CD4-positive, alpha-beta T cell treated with Interleukin-17A for 1 hour (primary cell): ENCODE measurements around the gene MRPS6.
A peak's percentile ranks its signal among the peaks of the same experiment; 100 is the strongest.

ENCODE experiments used
- DNase-seq: peaks from one replicate; pipeline ENCODE4 v3.0.0-alpha.2; 2020

Gene MRPS6

DNA sequence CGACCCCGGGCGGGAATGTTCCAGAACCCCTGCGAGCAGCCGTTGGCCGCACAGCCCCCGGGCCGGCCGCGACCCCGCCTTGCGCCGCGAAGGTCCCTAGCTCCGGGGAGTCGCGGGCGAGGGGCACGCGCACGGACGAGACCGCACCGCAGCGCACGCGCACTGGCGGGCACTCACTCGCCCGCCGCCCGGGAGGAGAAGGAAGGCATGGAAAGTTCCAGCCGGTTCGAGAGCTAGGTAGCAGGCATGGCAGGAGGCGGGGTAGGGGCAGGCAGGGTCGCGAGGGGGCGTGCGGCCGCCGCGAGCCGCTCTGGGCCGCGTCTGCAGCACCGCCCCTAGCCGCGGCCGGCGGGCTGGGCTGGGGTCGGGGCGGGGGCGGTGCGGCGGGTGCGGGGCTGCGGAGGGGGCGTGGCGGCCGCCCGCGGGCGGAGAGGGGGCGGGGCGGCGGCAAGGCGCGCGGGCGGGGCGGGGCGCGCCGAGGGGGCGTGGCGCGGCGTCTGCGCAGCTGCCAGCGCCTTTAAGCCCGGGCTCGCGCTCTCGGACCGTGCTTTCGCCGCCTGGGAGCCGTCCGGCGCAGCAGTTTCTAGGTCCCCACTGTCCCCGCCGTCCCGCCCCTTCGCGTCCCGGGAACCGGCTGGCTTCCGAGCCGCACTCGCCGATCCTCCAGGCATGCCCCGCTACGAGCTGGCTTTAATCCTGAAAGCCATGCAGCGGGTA lies at the start of gene MRPS6, which contains the start of gene SLC5A3:
TSS of gene MRPS6 (plus strand) at position 547 of the 717 bp plus-strand sequence. CDS start at position 670, 123 bp downstream.
TSS of gene SLC5A3 (plus strand) at position 547 of the 717 bp plus-strand sequence. CDS start 21,621 bp downstream, outside the sequence.
- peak; percentile 77 for DNase-seq

DNA sequence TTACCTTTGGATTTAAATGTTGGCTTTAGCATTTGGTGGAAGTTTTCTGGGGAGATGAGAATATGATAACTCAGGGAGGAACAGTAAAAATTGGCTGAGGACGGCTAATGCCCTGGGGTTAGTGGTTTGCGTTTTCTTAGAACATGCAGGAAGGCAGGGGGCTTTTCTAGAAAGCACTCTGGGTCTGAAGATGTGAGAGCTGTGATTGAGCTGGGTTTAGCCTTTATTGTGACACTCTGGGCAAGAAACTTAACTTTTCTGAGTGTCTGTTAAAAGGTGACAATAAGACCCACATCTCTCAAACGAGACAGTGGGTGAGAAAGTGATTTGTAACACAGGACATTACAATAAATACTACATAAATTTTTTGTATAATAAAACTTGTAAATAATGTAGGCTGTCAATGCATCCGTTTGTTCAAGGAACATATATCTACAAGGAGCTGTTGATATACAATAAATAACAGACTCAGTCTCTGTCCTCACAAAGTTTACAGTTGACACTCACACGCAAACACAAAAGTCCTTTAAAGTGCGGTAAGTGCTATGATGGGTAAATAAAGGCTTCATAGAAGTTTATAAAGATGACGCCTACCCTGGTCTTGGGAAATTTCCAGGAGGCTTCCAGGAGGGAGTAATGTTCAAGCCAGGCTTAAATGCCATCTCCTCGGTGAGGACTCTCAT lies 49.5 kb upstream of the MRPS6 start:
- no peak for DNase-seq

DNA sequence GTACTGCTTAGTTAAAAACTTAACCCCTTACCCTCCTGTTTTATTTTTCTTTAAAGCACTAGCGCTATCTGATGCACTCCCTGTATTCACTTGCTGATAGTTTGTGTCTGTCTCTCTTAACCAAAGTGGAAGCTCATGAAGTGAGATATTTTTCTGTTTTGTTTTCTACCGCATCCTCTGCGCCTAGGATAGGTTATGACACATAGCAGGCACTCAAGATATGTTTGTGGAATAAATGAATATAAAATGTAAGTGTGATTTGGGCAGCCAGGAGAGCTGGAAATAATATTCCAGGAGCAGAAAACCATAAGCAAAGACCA lies 49.0 kb upstream of the MRPS6 start:
- no peak for DNase-seq

DNA sequence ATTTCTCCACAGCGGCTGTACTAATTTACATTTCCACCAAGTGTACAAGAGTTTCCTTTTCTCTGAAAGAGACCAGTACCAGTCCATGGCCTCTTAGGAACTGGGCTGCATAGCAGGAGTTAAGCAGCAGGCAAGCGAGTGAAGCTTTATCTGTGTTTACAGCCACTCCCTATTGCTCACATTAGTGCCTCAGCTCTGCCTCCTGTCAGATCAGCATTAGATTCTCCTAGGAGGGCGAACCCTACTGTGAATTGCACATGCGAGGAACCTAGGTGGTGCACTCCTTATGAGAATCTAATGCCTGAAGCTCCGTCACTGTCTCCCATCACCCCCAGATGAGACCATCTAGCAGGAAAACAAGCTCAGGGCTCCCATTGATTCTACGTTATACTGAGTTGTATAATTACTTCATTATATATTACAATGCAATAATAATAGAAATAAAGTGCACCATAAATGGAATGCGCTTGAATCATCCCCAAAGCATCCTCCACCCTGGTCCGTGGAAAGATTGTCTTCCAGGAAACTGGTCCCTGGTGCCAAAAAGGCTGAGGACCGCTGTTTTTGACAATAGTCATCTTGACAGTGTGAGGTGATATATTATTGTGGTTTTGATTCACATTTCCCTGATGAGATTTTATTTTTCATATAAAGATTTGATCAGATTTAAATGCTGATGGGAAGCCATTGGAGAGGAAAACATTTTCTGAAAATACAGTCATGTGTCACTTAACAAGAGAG lies 45.5 kb upstream of the MRPS6 start:
- DNase-seq, result no peak

DNA sequence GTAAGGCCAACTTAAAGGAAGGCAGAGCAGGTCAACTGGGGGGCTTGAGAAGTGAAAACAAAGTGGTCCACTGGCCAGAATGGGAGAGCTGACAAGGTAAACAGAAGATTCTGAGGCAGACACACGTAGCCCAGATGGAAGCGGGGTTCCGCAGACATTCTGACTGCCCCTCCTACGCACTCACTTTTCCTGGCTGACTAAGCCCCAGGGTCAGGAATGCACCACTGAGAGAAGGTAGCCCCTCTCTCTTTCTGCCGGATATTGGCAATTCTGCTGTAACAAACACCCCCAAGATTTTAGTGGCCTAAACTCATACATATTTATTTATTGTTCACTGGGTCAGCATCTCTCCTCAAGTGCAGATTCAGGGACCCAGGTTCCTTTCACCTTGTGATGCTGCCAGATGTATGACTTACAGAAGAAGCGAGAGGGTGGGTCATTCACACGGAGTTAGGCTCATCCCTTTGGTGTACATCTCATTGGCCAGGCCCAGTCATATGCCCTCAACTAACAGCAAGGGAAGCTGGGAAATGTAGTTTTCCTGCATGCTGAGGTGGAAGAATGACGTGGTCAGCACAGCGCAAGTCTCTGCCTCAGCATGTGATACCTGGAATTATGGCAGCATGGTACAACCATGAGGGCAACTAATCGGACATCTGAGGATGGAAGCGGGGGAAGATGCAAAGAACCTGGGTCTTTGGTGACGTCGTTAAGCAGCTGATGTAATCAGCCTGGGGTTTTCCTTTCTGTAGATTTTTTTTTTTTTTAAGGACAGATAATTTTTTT lies 43.4 kb upstream of the MRPS6 start:
- DNase-seq, result peak; percentile 73

DNA sequence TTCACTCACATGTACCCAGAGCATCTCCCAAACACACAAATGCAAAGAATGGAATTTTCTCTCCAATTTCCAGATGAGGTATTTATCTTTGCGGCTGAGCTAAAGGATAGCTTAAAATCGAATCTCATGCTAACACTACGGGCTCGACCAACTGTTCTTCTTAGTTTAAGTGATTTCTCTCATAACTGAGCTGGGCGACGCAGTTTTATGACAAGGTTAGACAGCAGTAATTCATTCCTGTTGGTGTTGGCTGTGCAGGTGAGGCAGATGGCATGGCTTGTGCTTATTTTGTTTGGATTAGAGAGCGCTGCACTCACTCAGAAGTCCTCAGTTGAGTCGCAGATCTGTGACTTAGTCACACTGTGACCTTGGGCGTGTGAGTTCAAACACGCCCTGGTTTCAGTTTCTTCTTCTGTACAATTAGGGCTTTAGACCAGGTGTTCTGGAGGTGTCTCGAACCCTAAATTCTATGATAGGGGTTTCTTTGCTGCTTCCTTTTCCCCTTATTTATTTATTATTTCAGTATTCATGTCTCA lies 41.5 kb upstream of the MRPS6 start:
- DNase-seq, result no peak

DNA sequence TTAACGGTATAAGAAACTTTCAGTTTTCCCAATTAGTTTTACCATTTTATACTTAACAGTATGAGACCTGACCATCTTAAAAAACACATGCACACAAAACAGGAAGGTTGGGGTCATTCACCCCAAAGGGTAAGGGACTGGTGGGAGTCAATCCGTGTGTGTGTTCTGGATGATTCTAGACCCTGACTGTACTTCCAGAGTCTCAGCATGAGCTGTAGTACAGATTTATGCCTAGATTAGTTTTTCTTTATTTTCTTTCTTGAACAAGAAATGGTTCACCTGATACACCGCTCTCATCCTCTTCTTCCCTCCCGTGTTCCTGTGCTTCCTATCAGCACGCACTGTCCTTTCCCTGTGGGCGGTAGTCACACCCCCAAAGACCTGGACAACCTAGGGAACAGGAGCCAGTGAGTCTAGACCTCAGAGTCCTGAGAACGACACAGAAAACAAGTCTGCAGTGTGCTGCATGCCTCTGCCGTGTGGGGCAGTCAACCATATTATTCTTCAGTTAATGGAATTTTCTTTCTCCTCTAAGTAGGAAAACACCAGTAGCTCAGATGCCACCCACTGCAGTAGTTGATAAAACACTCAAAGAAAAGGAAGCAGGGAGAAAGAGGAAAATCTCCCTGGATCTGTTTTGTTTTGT lies 38.9 kb upstream of the MRPS6 start:
- DNase-seq, result no peak

DNA sequence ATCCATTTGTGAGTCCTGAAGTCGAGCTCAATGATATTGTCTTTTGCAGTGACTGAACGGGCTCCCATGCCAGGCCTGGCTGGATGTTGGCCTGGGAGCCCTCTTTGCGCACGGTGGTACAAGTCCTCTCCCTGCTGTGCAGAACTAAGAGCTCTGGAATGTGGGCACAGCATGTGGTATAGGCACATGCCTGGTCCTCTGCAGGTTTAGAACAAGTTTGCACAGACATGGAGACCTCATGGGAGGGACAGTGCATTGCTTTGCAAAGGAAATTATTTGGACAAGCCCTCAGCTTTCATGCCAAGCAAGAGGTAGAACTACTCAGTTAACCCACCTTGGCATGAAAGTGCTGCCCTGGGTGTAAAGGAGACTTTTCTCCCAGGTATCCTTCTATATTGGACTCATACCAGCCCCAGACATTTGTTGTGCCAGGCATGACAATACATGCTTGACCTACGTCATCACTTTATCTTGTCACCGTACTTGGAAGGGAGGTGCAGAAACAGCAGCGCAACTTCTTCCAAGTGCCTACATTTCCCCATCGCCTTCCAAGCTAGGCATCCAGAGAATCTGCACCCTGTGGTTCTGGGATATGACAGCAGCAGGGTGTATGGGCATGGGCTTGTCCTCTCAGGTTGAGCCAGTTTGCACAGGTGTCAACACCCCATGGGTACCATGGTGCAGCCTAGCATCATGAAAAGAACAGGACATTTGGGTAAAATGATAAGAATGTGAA lies 37.6 kb upstream of the MRPS6 start:
- no peak for DNase-seq

DNA sequence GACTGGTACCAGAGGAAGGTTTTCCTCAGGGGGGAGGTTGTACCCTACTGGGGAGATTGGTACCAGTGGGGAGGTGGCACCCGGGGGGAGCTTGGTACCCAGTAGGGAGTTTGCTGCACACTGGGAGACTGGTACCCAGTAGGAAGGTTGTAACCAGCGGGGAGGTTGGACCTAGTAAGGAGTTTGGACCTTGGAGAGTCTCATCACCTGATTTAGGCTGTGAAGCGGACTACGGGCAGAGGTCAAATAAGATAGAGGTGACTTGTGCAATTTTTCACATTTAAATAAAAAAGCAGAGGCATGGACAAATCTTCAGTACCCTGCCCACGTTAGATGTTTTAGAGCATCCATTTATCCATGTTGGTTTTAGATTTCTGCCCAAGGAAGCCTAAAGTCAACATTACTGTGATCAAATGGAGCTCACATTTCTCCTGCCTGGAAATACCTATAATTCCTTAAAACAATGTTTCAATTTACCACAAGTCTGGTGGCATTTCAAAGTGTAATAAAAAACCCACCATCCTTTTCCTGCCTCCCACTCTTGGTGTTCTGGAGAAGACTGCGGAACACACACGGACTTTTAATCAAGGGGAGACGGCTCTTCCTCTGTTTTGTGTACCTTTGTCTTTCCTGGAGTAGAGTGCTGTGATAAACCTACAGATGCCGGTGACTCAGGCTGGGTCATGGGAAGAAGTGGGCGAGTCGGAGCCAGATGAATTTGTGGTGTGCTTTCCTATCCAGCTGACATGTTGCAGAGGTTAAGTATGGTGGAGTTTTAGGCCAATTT lies 36.2 kb upstream of the MRPS6 start:
- DNase-seq, result no peak

DNA sequence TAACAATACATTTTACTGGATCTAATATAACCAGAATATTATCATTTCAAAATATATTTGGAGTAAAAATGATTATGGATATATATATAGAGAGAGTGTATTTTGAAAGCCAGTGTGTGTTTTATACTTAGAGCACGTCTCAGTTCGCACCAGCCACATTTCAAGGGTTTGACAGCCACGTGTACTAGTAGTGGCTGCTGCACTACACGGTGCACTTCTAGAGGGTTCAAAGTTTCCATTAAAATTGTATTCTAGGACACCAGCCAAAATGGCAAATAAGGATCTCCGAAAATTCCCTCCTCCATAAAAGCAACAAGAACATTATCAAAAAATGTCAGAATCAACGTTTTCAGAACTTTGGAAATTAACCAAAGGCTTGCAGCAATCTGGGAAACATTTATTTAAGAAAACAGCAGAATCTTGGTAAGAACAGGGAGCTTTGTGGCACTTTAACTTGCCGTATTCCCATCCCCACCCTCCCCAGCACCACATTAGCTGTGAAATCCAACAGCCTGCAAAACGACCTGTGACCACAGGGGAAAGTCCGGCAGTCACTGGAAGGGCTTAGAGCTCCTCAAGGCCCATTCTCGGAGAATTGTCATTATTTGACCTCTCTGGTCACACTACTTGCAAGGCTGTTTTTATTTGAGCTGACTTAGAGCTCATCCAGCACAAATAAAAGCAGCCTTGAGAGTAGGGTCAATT lies 33.5 kb upstream of the MRPS6 start:
- no peak for DNase-seq

DNA sequence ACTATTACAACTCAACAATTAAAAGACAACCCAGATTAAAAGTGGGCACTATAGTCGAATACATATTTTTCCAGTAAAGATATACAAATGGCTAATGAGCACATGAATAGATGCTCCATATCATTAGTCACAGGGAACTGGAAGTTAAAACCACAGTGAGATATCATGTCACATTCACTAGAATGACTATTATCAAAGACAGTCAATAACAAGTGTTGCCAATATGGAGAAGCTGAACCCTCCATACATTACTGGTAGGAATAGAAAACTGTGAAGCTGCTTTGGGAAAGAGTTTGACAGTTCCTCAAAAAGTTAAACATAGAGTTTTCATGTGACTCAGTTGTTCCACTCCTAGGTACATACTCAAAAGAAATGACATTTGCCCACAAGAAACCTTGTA lies 30.6 kb upstream of the MRPS6 start:
- DNase-seq, result no peak

DNA sequence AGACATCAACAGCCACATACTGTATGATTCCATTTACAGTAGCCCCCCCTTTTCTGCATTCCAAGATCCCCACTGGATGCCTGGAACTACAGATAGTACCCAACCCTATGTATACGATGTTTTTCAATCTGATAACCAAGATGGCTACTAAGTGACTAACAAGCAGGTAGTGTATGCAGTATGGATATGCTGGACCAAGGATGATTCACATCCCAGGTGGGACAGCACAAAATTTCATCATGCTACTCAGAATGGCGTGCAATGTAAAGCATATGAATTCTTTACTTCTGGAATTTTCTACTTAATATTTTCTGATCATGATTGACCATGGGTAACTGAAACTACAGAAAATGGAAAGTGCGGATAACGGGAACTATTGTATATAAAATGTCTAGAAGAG lies 30.0 kb upstream of the MRPS6 start:
- no peak for DNase-seq

DNA sequence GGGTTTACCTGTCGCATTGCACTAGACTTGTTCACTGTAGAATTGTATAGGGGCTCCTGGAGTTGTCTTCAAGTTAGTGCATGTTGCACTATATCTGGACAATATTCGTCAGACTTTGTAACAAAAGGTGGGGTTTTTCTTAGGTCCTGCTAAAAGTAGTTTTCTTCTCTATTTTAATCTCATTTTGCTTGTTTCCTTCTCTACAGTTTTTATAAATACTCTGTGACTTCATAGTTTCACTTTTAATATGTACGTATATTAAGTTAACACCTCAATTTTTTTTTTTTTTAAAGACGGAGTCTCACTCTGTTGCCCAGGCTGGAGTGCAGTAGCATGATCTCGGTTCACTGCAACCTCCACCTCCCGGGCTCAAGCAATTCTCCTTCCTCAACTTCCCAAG lies 26.5 kb upstream of the MRPS6 start:
- peak; percentile 15 for DNase-seq

DNA sequence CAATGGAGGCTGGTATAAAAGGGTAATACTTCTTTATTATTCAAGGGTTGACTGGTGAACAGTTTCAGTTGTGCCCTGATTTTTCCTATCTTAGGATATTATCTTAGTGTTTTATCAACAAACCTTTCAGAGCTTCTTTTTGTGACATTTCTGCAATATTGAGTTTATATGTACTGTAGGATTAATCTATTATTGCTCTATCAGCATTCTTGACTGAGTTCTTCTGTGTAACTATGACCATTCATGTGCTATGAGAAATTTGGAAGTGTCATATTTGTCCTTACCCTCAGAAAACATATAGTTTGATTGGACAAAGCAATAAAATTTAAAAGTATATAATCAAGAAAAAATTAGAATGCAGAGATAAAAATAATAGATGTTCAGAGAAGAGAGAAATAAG lies 25.5 kb upstream of the MRPS6 start:
- DNase-seq, result no peak

DNA sequence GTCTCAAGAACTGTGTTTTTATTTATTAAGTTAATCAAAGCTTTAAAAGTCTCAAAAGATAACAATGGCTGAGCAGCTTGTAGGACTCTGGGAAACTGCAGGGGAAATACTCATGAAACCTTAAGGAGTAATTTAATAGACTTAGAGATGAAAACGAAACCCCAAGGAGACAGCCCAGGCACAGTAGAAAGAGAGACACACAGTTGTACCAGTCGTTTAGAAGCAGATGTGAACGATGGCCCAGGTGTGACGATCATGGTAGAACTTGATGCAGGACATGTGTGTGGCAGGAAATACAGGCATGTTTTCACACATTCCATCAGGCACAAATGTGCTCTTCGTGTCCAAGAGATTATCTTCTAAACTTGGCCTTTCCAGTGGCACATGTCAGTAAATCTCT lies 21.2 kb upstream of the MRPS6 start:
- DNase-seq, result no peak

DNA sequence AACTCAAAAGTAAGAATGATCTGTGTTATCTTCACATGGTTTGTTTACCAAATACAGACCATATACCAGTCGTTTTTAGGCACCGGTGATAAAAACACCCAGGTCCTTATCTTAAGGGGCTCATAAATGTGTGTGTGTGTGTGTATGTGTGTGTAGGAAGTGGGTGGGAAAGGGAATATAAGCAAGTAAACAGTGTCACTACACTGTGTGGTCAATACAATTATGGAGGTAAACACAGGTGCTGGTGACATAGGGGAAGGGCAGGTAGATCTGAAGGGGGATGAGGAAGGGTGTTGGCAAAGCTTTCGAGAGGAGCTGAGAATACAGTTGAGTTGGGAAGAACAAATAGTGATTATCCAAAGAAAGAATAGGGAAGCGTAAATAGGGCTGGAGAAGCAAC lies 19.1 kb upstream of the MRPS6 start:
- no peak for DNase-seq

DNA sequence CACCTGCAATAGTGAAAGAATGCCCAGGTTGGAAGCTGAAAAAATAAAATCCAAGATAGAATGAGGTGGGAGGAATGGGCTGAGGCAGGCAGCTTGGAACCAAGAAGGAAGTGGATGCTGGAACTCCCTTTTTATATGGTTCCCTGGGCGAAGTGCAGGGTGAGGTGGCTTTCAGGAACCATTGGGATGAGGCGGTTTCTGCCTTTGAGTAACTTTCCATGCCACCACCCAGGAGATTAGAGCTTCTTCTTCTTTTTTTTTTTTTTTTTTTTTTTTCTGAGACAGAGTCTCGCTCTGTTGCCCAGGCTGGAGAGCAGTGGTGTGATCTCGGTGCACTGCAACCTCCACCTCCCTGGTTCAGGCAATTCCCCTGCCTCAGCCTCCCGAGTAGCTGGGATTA lies 17.8 kb upstream of the MRPS6 start:
- DNase-seq, result no peak

DNA sequence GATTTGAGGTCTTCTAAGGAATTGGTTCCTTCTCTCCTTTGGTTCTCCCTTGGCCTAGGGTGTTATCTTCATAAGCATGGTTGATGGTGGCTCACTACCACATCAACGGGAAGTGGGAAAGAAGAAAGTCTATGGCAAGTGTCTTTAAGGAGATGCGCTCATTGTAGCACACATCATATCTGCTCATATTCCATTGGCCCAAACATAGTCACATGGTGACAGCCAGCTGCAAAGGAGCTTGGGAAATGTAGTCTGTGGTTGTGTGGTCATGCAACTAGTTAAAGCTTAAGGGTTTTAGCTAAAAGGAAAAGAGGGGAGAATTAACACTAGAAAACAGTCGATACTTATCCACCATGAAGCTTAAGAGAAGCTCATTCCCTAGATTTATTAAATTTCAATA lies 11.4 kb upstream of the MRPS6 start:
- peak; percentile 12 for DNase-seq

DNA sequence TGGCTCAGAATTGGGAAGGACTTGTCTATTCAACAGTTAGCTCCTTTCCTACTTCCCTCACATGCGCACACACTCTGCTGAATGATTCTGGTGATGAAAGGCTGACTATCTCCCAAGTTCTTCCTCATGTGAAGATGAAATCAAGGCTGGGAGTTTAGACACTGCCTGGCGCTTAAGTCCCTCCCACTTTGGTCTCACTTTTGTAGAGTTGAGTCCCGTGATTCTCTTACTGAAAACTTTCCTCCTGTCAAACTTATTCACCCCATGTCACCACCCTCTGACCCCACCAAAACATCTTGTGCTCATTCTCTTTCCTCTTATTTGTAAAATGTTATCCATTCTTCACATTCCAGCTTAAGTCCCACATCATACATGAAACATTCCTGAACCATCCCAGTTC lies 8.4 kb upstream of the MRPS6 start:
- DNase-seq, result no peak

DNA sequence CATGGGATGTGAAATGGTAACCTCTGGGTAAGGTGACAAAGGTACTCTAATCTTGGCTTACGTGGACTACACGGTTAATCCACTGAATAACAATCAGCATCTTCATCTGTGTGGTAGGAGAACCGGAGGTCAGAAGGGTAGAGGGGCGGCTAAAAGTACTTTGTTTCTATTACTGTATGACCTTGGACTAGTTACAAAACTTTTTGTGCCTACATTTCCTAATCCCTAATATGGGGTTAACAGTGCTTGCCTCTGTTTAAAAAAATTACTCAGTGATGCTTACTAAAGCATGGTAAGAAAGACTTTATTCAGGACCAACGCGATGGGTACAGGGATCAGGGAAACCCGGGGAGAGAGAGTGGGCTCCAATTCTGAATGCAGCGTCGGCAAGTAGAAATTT lies 1.7 kb upstream of the MRPS6 start:
- DNase-seq, result no peak
